Activated B cell treated with CpG ODN at 0.5 μM for 24 hours (primary cell): ENCODE data around the gene SNX32. TPM values are rescaled to one million over a fixed set of nuclear protein-coding genes. Genes with fewer than 3 reads are reported as not detected.

Experiments
- ATAC-seq: fragments of 200-7000 bp; cut with Tn5 transposase; one replicate; pipeline ENCODE4 v1.10.0; 2021; ENCODE audit warnings: low read depth, mild to moderate bottlenecking, moderate library complexity
- CTCF ChIA-PET: fragments of 350-600 bp; sonication (Branson Sonifier 250); formaldehyde crosslinking; loops from one replicate; lab custom pipeline; 2021; ENCODE audit warnings: antibody characterized with exemption; lab: Charles Lee
- POLR2A ChIA-PET: fragments of 350-600 bp; sonication (Branson Sonifier 250); formaldehyde crosslinking; loops from one replicate; lab custom pipeline; 2021; ENCODE audit warnings: antibody characterized with exemption; lab: Charles Lee
- DNase-seq: peaks from one replicate; pipeline ENCODE4 v3.0.0; 2022
- H3K27ac Mint-ChIP-seq: one replicate; pipeline ENCODE4 v1.8.0; 2020; ENCODE audit warnings: mixed read lengths
- H3K27me3 Mint-ChIP-seq: one replicate; pipeline ENCODE4 v1.8.0; 2021; ENCODE audit warnings: mixed read lengths
- H3K36me3 Mint-ChIP-seq: one replicate; pipeline ENCODE4 v1.8.0; 2021; ENCODE audit warnings: low read depth, mixed read lengths
- H3K4me1 Mint-ChIP-seq: one replicate; pipeline ENCODE4 v1.8.0; 2021; ENCODE audit warnings: mixed read lengths
- H3K4me3 Mint-ChIP-seq: one replicate; pipeline ENCODE4 v1.8.0; 2020; ENCODE audit warnings: mild to moderate bottlenecking, mixed read lengths
- H3K9me3 Mint-ChIP-seq: one replicate; pipeline ENCODE4 v1.8.0; 2020; ENCODE audit warnings: mixed read lengths
- CTCF ChIP-seq: fragments of 200-600 bp; IDR thresholded peaks from one replicate; pipeline ENCODE4 v1.8.0; 2022; ENCODE audit warnings: antibody characterized with exemption, mild to moderate bottlenecking
- intact Hi-C: fragments of 100-400 bp; cut with micrococcal nuclease; formaldehyde crosslinking; loops from one replicate; pipeline ENCODE4 v1.15.1; 2024
- total RNA-seq: library from RNA; stranded (reverse); gene quantifications from 2 replicates; pipeline ENCODE4 v1.2.3, GENCODE V29; 2022

SNX32 gene
- total RNA-seq, 1 donor from 2014 or later = 1.0 TPM

DNA sequence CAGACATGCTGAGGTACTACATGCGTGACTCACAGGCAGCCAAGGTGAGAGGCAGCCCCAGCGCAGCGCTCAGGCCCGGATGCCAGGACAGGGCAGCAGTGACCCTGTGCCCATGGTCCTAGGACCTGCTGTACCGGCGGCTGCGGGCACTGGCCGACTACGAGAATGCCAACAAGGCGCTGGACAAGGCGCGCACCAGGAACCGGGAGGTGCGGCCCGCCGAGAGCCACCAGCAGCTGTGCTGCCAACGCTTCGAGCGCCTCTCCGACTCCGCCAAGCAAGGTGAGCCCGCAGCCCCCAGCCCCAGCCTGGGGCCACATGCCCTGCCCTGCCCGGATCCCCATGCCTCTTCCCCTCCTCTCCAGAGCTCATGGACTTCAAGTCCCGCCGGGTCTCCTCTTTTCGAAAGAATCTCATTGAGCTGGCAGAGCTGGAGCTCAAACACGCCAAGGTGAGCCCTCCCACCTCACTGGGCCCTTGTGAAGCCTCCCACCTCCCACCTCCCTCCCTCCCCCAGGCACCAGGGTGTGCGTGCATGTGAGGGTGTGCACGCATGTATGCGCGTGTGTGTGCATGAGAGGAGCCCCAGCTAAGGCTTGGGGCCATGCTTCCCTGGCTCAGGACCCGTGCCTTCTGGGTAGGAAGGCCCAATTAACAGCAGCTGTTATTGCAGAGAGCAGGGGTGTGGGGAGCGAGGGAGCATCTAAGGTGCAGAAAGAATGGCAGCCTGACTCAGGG is 18.9 kb downstream of the SNX32 start:
- no peaks in the 10 kb centered on the region for H3K27me3 Mint-ChIP-seq
- CTCF ChIA-PET = interaction anchor here (0.7 to 1.4 kb wide), 4 partner anchors 25 to 141 kb away, joined by 3 to 6 read pairs (median 3); partner anchors contain the start of gene KAT5
- no peak for TF ChIP-seq CTCF
- H3K27ac Mint-ChIP-seq = no peak overlapping the region
- intact Hi-C loops = no loop called here
- ATAC-seq (no peak), DNase-seq (no peak)
- H3K4me1 Mint-ChIP-seq = peaks cover 38% of the 10 kb centered on the region
- POLR2A ChIA-PET = interaction anchor here (0.5 to 2.8 kb wide), 11 partner anchors 9 to 516 kb away, joined by 3 to 13 read pairs (median 4); partner anchors contain the start of genes CCDC85B, RELA and SNX32
- H3K36me3 Mint-ChIP-seq = peaks cover 60% of the 10 kb centered on the region
- no peak overlapping the region for H3K4me3 Mint-ChIP-seq
- H3K9me3 Mint-ChIP-seq = no peaks in the 10 kb centered on the region

DNA sequence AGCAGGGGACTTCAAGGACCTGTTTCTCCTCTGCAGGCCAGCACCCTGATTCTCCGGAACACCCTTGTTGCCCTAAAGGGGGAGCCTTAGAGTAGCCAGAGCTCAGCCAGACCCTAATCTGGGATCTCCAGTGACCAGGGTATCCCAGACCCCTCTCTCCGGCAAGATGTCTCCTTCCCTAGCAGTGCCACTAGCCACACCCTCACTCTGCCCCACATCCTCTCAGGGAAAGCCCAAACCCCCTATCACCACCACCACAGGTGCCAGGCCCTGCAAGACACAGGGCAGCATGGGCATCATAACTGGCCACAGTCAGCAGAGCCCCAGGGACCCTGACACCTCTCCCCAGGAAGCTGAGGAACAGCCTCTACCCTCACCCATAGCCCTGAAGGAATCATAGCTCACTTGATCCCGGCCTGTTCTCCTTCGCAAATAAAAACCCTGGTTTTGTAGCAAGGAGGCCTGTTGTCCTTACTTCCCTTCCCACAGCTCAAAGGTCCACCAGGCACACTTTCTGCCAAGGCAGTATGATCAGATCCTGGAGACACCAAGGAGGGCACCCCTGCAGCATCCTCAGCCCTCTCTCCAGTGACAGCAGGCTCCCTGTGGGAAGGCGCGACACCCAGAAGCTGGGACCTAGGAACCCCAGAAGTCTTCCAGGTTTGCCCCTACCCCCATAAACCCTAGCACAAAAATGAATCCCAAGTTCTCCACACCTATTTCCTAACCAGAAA is 19.6 kb downstream of the SNX32 start:
- peak overlapping the region; percentile 12 for H3K27ac Mint-ChIP-seq
- ChIA-PET POLR2A (interaction anchor here (0.5 to 2.8 kb wide), 7 partner anchors 20 to 517 kb away, joined by 3 to 13 read pairs (median 4); partner anchors contain the start of genes CCDC85B and SNX32), CTCF (interaction anchor here (0.7 to 1.4 kb wide), 3 partner anchors 26 to 141 kb away, joined by 3 to 6 read pairs (median 3); partner anchors contain the start of gene KAT5)
- peaks cover 62% of the 10 kb centered on the region for H3K36me3 Mint-ChIP-seq
- no peaks in the 10 kb centered on the region for H3K9me3 Mint-ChIP-seq
- no peak for DNase-seq
- no peaks in the 10 kb centered on the region for H3K27me3 Mint-ChIP-seq
- peaks cover 41% of the 10 kb centered on the region for H3K4me1 Mint-ChIP-seq
- no peak for TF ChIP-seq CTCF
- intact Hi-C loops = no loop called here
- ATAC-seq = no peak
- H3K4me3 Mint-ChIP-seq = no peak overlapping the region

GRCh38 chr11:65854161-65854592 is 20.4 kb downstream of the SNX32 start:
- intact Hi-C loops = no loop called here
- Mint-ChIP-seq H3K4me3 (peak overlapping the region; percentile 24), H3K36me3 (peaks cover 63% of the 10 kb centered on the region), H3K27me3 (no peaks in the 10 kb centered on the region), H3K9me3 (no peaks in the 10 kb centered on the region), H3K27ac (no peak overlapping the region), H3K4me1 (peaks cover 46% of the 10 kb centered on the region)
- POLR2A ChIA-PET = interaction anchor here (0.6 kb wide), 1 partner anchor 100 kb away, joined by 3 read pairs; no protein-coding TSS in a partner anchor
- ATAC-seq (no peak), DNase-seq (no peak)
- CTCF ChIA-PET = no interaction called here
- TF ChIP-seq CTCF = no peak

DNA sequence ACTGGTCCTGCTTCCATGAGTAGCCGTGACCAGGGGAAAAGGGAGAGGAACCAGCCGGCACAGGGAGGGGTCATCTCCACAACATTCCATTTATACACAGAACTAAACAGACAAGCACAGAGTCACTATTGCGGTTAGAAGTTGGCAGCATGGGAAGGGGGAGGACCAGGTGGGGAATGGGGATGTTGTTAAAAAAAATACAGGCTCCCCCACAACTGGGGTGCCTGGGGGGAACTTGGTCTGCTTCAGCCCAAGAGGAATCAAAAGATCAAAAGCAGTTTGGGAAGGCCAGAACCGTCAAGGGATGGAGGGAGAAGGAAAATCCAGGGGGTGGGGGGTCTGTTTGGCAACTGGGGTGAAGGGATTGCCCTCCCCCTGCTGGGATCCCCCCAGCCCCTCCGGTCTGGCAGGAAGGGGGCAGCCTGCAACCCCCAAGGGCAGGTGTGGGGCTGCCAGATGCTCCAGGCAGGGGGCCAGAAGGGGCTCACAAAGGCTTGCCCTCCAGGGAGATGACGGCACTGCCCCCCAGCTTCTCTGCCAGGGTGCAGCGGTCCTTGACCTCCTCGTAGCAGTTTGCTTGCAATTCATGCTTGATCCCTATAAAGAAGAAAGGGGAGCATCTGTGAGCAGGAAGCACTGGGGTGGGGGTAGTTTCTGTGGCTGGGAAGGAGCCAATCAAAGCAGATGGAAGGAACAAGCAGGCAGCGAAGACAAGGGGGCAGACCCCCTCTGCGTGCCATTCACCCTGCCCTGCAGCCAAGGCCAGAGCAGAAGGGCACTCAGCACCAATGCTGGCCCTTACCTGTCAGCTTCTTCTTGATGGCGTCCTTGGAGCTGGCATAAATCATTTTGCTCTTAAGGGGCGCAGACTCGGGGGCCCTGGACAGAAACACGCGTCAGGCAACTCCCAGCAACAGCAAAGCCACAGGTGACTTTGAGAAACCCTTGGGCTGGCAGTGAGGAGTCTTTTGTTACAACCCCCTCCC is 21.4 kb downstream of the SNX32 start:
- peaks cover 54% of the 10 kb centered on the region for H3K4me1 Mint-ChIP-seq

More for the DNA sequence above, 21.4 kb downstream of the SNX32 start:
- Mint-ChIP-seq H3K27me3 (no peaks in the 10 kb centered on the region), H3K27ac (peak overlapping the region; percentile 93), H3K4me3 (peak overlapping the region; percentile 92), H3K9me3 (no peaks in the 10 kb centered on the region), H3K36me3 (peaks cover 66% of the 10 kb centered on the region)
- no peak for TF ChIP-seq CTCF
- CTCF ChIA-PET = no interaction called here
- DNase-seq (no peak), ATAC-seq (no peak)
- POLR2A ChIA-PET = interaction anchor here (0.6 kb wide), 2 partner anchors 12 to 99 kb away, joined by 3 read pairs; no protein-coding TSS in a partner anchor
- intact Hi-C loops = loop anchor here (5.0 kb wide), 2 partner anchors 197 to 283 kb away; partner anchors contain the start of genes FAM89B, SF3B2 and ZNRD2
